GM18508 (cell line): ENCODE results near the gene SELENOM.
"Not testable (repeated sequence)": the region's sequence is repeated elsewhere in the genome, so short reads cannot be mapped to it uniquely, and the experiment has no call there.

Experiments used
- ATAC-seq: cut with Tn5 transposase; IDR thresholded peaks from one replicate; pipeline ENCODE4 v1.9.1; 2021; ENCODE audit warnings: moderate number of reproducible peaks; ENCODE audit not compliant: insufficient read depth, unreplicated experiment

The SELENOM gene

GRCh38 chr22:31080848-31081649 is 26.3 kb downstream of the SELENOM start, which contains the start of gene SMTN:
TSS of gene SMTN (plus strand) at chr22:31081318. CDS start at chr22:31083259, 1,941 bp downstream.
- no peak for ATAC-seq

- ATAC-seq, result no peak
Observed at GRCh38 chr22:31080164-31080847, 27.1 kb downstream of the SELENOM start.

DNA sequence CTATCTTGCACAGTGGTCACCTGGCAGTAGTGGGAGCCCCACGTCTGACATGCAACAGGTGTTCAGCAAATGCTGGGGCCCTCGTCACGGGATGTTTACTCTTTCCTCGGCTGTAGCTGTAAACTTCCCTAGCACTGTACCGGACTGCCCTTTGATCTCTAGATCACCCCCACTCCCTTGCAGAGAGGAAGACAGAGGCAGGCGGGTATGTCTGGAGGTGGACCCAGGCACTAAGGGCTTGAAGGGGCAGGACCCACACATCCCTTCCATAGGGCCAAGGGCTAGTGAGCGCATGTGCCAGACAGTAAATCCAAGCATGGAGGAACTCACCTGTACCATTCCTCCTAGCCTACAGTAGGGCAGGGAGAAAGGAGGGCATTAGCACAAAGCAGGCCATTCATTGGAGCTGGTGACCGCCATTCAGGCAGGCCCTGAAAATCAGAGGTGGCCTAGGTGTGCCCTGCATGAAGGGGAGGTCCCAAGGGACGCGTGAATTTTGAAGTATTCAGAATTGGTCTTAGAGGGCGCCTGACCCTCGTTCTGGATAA is 28.2 kb downstream of the SELENOM start:
- ATAC-seq, result no peak

DNA sequence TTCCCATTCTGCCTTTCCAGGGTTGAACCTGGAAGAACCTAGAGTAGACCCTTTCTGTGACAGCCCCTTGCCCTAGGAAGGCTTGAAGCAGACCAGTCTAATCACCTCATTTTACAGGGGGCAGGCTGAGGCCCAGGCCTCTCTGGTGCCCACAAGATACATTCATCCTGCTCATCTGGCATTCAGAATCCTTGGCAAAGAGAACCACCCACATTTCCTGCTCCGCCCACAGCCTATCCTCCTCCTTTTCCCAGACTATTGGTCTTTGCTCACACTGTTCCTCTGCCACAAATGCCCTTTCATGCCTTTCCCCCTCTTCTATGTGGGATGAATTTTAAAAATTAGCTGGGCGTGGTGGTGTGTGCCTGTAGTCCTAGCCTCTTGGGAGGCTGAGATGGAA is 29.0 kb downstream of the SELENOM start:
- ATAC-seq, result not testable (repeated sequence)

DNA sequence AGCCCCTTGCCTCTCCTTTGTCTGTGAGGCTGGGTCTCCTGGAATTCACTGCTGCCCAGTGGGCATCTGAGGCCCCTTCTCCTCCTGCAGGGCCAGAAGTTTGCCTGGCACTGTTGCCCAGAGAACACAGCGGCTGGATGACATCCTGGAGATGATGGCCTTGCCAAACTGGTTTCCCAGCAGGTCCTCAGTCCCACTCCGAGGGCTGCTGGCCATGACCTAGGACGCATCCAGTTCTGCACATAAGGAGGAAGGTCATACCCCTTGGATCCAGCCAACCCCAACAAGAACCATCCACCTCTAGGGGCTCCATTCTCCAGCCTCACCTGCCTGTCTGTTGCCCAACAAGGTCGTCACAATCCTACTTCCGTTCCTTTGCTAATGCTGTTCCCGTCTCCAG is 29.7 kb downstream of the SELENOM start:
- no peak for ATAC-seq

DNA sequence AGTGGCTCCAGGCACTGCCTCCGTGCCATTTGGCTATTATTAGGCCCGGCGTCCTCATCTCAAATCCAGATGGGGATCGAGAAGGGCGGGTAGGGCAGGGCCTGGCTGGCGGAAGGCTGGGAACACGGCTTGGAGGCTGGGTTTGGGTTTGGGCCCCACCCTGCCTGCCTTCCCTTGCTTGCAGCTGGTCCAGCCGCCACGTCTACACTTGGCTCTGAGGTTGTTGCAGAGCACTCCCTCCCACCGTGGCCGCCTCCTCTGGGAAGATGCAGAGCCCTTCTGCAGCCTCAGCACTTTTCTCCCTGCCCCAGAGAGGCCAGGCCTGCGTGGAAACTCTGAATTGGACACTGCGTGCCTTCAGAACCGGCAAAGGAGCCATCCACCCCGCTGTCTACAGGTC is 31.4 kb downstream of the SELENOM start:
- ATAC-seq, result no peak

GRCh38 chr22:31073545-31074145 is 33.7 kb downstream of the SELENOM start:
- ATAC-seq, result not testable (repeated sequence)

DNA sequence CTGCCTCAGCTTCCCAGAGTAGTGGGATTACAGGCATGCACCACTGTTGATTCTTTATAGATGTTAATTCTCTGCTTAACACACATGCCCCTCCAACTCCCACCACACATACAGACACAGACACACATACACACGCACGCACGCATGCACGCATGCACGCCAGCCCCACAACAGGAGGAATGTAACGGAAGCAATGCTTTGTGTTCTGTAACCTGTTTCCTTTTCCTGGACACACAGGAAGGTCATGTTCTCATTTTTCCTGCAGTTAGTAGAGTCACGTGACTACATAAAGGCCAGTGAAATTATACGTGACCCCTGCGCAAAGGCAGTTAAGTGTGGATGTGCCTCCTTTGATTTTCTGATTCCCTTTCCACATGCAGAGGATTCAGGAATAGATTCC is 34.2 kb downstream of the SELENOM start:
- not testable (repeated sequence) for ATAC-seq

DNA sequence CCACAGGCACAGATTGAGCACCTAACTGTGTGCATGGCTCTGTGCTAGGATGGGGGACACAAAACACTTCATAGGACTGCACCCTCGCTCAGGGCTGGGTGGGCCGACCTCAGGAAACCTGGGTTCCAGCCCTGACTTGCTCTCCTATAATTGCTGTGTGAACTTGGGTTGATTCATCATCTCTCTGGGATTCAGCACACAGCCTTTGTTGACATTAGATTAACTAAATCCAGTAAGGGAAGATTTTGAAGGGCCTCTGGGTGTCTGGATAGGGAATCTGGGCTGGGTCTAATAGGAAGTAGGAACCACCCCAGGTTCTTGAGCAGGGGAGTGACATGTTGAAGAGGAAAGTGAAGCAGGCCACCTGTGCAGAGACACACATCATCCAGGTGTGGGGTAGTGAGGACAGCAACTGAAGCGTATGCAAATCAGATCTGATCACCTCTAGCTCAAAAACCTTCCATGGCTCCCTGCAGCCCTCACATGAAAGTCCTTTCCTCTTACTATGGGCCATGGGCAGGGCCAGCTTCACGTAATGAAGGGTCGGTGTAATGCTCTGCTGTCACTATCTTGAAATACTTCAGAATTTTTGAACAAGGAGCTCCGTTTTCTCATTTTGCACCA is 37.6 kb downstream of the SELENOM start:
- ATAC-seq, result not testable (repeated sequence)

- no peak for ATAC-seq
Observed at GRCh38 chr22:31068970-31069369, 38.4 kb downstream of the SELENOM start.

DNA sequence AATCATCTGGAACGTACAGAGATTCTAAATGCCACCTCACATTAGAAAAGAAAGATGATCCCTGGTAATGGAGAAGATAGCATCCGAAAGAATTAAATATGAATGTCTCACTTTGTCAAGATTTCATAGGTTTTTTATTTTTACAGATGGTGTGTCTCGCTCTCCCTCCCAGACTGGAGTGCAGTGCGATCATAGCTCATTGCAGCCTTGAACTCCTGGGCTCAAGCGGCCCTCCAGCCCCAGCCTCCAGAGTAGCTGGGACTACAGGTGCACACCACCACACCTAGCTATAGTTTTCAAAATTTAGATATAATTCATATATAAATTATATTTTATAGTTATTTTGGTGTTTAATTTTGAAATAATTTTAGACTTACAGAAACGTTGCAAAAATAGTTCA is 43.0 kb downstream of the SELENOM start:
- ATAC-seq, result no peak

DNA sequence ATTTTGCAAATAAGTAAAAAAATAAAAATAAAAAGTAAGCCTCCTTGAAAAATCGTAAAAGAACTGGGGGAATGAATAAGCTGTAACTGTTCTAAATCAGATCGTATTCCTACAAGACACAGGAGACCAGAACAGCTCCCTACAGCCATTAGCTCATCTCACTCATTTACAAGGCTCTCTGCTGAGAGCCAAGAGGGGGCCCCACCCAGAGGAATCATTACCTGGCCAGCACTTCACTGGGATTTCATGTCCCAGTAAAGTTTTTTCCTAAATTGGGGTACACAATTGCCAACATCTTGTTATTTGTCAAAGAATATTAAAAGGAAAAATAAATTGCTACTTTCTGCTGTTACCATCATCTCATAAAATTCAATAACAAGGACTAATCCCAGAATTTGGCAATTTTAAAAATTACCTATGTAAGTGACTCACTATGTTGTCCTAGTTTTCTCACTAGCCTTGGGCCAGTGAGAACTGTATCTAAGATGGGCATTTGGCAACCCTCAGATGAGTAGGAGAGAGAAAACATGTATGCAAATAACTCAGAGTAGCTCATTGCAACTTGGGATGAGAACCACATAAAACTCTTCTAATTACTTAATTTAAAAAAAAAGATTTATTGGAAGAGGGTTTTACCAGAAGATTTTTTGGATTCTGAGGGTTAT is 44.7 kb downstream of the SELENOM start:
- ATAC-seq, result no peak

DNA sequence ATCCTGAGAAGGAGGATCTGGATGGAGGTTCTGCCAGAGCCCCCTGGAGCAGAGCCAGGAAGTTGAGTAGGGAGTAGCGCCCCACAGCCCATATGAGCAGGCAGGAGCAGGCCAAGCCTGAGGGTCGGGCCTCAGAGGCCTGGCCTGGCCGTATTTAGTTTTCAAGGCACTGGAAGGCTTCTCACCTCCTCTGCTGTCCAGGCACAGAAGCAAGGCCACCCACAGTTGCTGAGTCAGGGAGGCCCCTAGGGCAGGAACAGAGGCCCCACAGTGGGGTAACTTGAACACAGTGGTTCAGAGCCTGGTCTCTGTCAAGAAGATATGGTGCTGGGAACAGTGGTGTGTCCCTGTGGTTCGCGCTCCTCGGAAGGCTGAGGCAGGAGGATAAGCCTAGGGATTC is 47.7 kb downstream of the SELENOM start:
- not testable (repeated sequence) for ATAC-seq

GRCh38 chr22:31056986-31057599 is 50.3 kb downstream of the SELENOM start:
- no peak for ATAC-seq

DNA sequence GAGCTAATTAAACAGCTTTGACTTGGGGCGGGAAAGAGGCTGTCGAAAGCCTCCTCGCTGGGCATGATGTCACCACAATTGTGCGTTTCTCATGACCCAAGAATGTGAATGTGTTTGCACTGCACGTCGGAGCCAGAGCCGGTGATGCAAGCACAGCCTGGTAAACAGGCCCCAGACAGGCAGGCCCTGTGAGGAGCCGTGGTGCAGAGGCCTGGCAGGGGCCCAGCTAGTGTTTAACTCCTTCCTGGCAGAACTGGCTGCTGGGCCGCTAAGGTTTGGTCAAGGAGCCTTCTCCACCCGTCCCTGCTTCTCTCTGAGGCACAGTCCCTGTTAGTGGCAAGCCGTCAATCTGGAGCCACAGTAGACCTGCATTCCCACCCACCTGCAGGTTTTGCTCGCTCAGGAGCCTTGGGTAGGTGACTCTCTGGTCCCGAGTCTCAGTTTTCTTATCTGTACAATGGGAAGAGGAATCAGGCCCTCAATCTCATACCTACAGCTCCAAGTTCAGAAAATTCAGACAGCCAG is 51.7 kb downstream of the SELENOM start:
- ATAC-seq, result no peak

DNA sequence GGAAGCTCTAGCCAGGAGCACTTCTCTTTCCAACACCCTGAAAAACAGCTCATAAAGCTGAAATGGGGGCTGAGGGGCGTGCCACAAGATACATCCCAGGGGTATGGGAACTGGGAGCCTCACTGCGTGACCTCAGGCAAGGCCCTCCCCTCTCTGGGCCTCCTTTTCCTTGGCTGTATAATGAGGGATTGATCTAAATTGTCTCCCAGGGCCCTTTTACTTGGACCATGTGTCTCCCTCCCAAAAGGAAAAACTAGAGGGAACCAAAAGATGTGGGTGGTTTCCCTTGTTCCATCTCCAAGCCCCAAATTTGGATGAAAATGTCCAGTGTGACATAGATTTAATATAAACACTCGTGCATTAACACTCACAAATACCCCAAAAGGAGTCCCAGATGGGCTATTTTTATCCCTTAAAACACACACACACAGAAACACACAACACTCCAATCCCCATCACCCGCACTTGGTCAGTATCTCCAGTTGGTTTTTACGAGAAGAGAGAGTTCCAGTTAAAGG is 52.2 kb downstream of the SELENOM start:
- no peak for ATAC-seq
